ENCODE results near the gene CCDC86.

- no peak for TF ChIP-seq CTCF (IDR thresholded peaks at IDR 0.05)
- TF ChIP-seq POLR2A (IDR thresholded peaks at IDR 0.05): no peak
Observed at GRCh38 chr11:60855726-60856633, 14.1 kb downstream of the CCDC86 start, which contains the start of gene PTGDR2.
